Muscle layer of colon (tissue), 2 donors: Measurements from ENCODE around the gene ACTR3C.
"Not testable (repeated sequence)": the region's sequence is repeated elsewhere in the genome, so short reads cannot be mapped to it uniquely, and the experiment has no call there.

Experiments
- H3K27ac ChIP-seq: one replicate; pipeline ENCODE4 v1.7.0; 2013; ENCODE audit warnings: low read depth, mild to moderate bottlenecking, low read length, moderate library complexity
- H3K27me3 ChIP-seq, 2 donors: one replicate each; pipeline ENCODE4 v1.7.0; 2013; ENCODE audit warnings: low read length in 2 of 2, mild to moderate bottlenecking in 2 of 2; ENCODE audit not compliant: insufficient read depth in 2 of 2, control insufficient read depth in 1 of 2
- H3K36me3 ChIP-seq: one replicate; pipeline ENCODE4 v1.7.0; 2013; ENCODE audit warnings: mild to moderate bottlenecking, low read length; ENCODE audit not compliant: insufficient read depth
- H3K4me1 ChIP-seq: one replicate; pipeline ENCODE4 v1.7.0; 2013; ENCODE audit warnings: mild to moderate bottlenecking, low read length; ENCODE audit not compliant: insufficient read depth
- H3K4me3 ChIP-seq, 2 donors: one replicate each; pipeline ENCODE4 v1.7.0; 2013; ENCODE audit warnings: low read length in 2 of 2, low read depth in 1 of 2, mild to moderate bottlenecking in 1 of 2, moderate library complexity in 1 of 2
- H3K9ac ChIP-seq: one replicate; pipeline ENCODE4 v1.7.0; 2013; ENCODE audit warnings: low read length
- H3K9me3 ChIP-seq: one replicate; pipeline ENCODE4 v1.7.0; 2013; ENCODE audit warnings: mild to moderate bottlenecking, low read length
- donor health status: abdominal sarcoma.
- donor health status: Adenocarcinoma of cecum.

ACTR3C gene

DNA sequence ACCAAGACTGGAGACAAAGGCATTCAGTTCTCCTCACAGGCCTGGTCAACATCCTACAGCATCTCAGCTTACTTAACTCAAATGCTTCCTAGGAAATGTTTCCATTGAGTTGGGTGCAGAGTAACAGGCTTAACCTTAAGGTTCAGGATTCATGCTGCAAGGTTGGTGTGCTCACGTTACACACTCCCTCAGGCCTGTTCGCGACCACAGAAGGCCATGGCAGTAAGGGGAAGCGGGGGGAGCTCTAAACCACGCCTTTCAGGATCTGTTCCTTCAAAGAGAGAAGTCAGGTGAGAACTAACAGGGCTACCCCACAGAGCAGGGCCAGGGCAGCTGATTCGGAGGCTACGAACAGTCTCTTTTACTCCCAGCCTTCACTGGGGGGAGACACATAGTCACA is 35.5 kb downstream of the ACTR3C start:
- not testable (repeated sequence) for H3K9me3 ChIP-seq, H3K36me3 ChIP-seq, H3K27ac ChIP-seq, H3K4me3 ChIP-seq, H3K4me1 ChIP-seq, H3K27me3 ChIP-seq, H3K9ac ChIP-seq

DNA sequence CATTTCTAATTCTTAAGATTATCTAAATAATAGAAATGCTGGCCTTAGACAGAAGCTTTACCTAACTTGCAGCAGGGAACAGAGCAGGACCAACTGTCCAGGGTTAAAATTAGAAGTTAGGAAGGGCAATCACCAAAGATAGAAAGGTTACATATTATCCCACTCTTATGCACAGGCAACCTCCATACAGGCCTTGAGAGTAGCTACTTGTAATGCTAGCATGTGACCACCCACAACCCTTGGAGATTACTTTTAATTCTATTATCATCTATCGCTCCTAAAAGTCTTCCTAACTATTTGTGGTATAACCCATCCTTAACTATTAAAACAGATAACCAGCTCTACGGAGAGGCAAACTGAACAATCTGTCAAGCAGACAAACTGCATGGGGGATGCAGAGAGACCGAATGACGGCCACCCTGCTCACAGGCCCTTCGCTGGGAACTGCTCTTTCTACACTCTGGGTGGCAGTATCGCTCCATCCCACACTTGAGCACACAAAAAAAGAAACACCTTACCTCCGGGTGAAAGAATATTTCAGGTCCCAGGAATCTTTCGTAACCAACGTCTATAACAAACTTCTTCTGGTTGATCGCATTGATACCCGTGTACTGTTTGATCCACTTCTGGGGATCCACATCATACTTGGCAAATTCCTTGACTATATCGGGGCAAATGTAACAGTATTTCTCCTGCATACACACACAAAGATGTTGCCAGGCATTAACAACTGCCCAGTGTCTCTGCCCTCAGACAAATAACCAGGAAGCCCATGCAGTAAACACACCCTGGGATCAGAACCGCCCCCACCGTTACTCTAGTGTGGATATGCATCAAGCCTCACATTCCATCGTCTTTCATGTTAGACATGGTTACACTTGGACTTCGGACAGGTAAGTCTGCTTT is 37.2 kb downstream of the ACTR3C start:
- H3K36me3 ChIP-seq, H3K9me3 ChIP-seq, H3K9ac ChIP-seq, H3K4me3 ChIP-seq, H3K27ac ChIP-seq, H3K27me3 ChIP-seq, H3K4me1 ChIP-seq: not testable (repeated sequence)

DNA sequence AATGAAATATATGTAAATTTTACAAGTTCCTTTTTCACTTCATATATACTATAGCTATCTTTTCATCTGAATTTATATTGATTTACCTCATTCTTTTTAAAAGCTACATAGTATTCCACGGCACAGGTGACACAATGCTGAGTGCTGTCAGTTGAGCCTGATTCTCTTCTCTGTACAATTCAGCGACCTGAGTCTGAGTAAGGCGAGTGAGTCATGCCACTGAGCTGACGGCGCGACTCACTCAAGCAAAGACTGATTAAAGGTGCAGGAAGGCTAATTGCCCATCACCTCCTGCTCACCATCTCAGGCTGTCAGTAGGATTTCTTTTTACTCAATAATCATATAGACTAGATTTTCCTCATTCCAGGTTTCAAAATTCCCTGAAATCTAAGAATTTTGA is 39.7 kb downstream of the ACTR3C start:
- H3K9me3 ChIP-seq, H3K27me3 ChIP-seq, H3K4me3 ChIP-seq, H3K4me1 ChIP-seq, H3K36me3 ChIP-seq, H3K27ac ChIP-seq, H3K9ac ChIP-seq: not testable (repeated sequence)

DNA sequence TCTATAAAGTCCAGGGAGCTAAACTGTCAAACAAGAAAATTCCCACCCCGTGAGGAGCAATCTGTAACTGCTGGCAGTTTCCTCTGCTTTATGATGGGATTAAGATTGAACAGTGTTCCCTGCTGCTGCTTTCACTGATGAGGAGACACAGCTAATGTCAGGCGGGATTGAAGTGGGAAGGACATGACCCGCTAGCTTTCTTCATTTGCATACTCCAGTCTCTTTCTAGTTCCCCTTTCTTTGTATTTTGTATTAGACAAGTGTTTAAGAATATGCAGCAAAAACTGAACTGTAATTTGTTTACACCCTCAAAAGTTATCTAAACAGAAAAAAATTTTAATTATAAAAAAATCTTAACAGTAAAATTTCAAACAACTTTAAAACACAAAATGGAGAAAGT is 40.2 kb downstream of the ACTR3C start:
- H3K36me3 ChIP-seq, H3K27me3 ChIP-seq, H3K4me1 ChIP-seq, H3K9ac ChIP-seq, H3K27ac ChIP-seq, H3K9me3 ChIP-seq, H3K4me3 ChIP-seq: not testable (repeated sequence)

DNA sequence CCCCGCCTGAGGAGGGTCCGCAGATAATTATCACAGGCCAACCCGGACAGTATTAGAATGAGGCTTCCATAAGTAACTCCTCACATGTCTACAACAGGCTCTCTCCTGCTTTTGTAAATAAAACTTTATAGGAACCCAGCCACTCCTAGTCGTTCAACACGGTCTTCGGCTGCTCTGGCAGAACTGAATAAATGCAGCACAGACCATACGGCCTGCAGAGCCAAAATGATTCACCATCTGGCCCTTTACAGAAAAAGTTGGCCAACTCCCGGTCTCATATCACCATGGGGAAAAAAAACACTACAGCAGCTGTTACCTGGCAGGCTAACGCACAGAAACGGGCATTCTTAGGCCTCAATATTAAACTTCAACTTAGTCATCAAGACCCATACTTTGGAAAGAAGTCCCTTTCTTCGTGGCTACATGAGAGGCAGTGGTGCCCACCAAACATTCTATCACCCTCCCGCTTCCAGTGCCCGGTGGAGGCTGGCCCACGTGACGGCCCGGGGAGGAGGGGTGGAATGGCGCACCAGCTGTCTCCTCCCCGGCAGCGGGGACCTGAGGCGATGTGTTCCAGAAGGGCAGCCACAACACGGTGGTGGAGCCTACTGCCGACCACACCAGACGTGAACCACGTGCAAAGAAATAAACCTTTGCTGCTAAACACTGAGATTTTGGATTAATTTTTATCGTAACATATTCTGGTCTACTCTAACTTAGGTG is 41.5 kb downstream of the ACTR3C start:
- not testable (repeated sequence) for H3K36me3 ChIP-seq, H3K4me3 ChIP-seq, H3K4me1 ChIP-seq, H3K27me3 ChIP-seq, H3K9me3 ChIP-seq, H3K9ac ChIP-seq, H3K27ac ChIP-seq

DNA sequence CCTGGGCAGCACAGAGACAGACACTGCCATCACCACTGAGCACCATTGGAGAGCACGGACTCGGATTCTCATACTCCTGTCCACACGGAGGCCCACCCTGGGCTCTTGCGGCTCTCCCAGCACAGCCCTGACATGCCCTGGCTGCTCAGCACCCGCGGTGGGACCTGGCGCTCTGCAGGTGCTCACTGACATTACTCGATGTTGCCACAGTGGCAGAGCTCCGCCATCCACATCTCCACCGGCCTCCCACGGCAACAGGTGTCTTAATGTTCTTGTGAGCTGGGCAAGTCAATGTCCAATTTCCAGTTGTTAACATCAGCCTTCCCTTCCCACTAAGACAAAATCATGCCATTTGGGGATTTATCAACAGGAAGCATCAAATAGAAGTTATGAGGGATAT is 45.0 kb downstream of the ACTR3C start:
- H3K27ac ChIP-seq, H3K4me1 ChIP-seq, H3K27me3 ChIP-seq, H3K36me3 ChIP-seq, H3K9me3 ChIP-seq, H3K4me3 ChIP-seq, H3K9ac ChIP-seq: not testable (repeated sequence)

DNA sequence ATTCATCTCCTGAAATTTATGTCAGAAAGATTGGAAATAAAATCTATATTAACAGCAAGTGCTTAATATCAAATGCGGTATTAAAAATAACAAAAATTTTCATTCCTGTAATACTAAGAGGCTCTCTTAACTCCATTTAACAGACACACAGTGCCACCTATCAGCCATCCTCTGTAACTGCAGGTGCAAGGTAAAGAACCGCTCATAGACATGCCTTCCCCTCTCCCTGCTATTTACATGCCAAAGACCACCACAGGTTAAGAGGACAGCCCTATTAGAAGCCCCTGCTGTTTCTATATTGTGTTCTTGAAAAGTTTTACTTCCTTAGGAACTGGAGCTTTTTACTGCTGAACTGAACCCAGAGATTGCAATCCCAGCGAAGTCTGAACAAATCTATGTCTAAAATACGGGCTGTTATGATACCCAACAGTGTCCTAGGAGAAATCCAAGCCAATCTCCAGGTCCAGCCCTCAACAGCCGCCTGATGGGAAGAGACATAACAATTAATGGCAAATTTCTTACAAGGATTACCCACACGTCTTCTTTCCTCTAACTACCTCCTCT is 47.1 kb downstream of the ACTR3C start:
- not testable (repeated sequence) for H3K27me3 ChIP-seq, H3K36me3 ChIP-seq, H3K4me1 ChIP-seq, H3K27ac ChIP-seq, H3K9me3 ChIP-seq, H3K9ac ChIP-seq, H3K4me3 ChIP-seq

DNA sequence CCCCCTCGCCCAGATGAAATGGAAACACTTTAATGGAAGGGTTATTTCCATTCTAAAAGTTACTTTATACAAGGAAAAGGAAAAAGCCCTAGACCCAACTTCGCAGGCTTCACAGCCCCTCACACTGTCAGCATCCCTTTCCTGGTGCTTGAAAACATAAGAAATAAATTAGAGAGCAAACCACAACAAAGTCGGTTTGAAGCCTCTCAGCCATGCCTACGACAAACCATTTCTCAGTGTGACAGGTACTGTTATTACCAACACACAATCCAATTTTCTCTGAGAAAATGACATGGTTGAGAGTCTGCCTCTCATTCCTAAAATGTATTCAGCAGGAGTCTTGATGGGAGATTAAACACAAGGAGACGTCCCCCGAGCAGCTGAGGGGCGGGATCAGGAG is 51.4 kb downstream of the ACTR3C start:
- not testable (repeated sequence) for H3K9me3 ChIP-seq, H3K4me3 ChIP-seq

DNA sequence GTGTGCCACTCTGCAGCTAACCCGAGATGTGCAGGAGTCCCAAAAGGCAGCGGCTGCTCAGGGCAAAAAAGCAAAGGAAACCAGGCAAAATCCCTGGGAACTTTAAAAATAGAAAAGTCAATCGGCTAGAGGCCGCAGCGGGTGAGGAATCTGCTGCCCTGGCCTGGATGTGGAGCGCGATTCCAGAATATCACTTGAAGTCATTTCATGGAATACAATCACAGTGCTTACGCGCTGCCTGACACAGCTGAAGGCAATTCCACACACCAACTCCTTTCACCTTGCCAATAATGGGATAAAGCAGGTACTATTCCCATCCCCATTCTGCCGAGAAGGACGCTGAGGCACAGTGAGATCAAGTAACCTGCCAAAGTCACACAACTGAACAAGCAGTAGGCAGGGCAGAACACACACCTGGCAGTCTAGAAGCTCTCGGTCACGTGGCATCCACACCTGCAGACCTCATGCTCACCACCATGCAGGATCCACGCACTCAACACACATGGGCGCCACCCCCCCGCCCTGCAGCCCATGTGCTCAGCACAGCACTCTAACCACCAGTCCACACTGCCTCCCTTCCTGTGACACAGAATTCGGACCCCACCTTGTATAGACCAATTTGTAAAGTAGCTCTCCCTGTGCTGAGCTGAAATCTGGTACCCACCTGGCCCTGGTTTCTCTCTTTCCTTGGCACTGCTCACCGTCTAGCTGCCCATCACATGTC is 53.1 kb downstream of the ACTR3C start:
- not testable (repeated sequence) for H3K27me3 ChIP-seq, H3K4me3 ChIP-seq, H3K9ac ChIP-seq, H3K4me1 ChIP-seq, H3K36me3 ChIP-seq, H3K9me3 ChIP-seq, H3K27ac ChIP-seq

More for the DNA sequence above, 51.4 kb downstream of the ACTR3C start:
- H3K27me3 ChIP-seq, H3K36me3 ChIP-seq, H3K4me1 ChIP-seq, H3K9ac ChIP-seq, H3K27ac ChIP-seq: not testable (repeated sequence)

DNA sequence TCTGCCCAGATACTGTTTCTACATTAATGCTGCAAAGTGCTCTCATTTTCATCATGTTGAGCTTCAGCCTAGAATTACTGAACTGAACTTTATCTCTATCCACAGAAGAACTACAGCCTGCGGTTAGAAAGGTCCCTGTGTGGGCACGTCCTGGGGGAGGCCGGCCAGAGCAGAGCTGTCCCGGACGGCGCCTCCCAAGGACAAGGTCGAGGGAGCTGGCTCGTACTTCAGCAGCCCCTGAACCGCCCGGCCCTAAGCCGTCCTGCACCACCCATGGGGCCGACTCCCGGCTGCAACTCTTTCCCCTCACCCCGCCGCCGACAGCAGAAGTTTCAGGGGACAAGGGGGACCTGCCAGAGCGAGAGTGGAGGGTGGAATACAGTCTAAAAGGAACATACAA is 54.5 kb downstream of the ACTR3C start:
- H3K27ac ChIP-seq, H3K9ac ChIP-seq, H3K4me3 ChIP-seq, H3K9me3 ChIP-seq, H3K27me3 ChIP-seq, H3K4me1 ChIP-seq, H3K36me3 ChIP-seq: not testable (repeated sequence)

DNA sequence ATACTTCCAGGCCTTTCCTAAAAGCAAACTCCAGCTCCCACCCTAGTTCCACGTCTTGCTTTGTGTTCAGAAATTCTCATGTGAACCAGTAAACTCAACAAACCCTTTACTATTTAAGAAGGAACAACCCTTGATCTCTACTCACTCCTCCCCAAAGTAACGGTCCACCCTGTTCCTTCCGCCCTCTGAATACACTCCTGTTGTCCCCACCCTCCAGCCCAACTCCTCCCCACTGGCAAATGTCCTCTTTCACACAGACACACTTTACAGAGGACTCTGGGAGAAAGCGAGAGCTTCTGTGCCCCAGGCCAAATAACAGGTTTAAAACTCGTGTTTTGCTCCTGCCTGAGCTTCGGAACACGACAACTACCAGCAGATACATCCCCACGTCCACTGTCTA is 55.1 kb downstream of the ACTR3C start:
- H3K9ac ChIP-seq, H3K4me1 ChIP-seq, H3K36me3 ChIP-seq, H3K9me3 ChIP-seq, H3K27me3 ChIP-seq, H3K27ac ChIP-seq, H3K4me3 ChIP-seq: not testable (repeated sequence)
